PC-3 (cell line): ENCODE data around the gene METRN. TPM values are rescaled to one million over a fixed set of nuclear protein-coding genes. Genes with fewer than 3 reads are reported as not detected.

Experiments
- ATAC-seq: fragments of 200-7000 bp; cut with Tn5 transposase; 2 replicates; pipeline ENCODE4 v1.9.1; 2020; ENCODE audit warnings: mild to moderate bottlenecking, moderate library complexity
- BruUV-seq: library from RNA; stranded (reverse); fragments of 400-500 nt; replicated peaks from 2 replicates; lab custom pipeline; 2021; lab: Mats Ljungman, UMichigan
- CTCF ChIA-PET: fragments of 300-600 bp; sonication (Branson Sonifier 250); formaldehyde crosslinking; loops from one replicate; lab custom pipeline; 2022; ENCODE audit warnings: antibody characterized with exemption; lab: Charles Lee
- POLR2A ChIA-PET: fragments of 300-600 bp; sonication (Branson Sonifier 250); formaldehyde crosslinking; loops from one replicate; lab custom pipeline; 2022; ENCODE audit warnings: antibody characterized with exemption; ENCODE audit not compliant: unreplicated experiment; lab: Charles Lee
- DNase-seq: peaks from one replicate; pipeline ENCODE4 v3.0.0-alpha.2; 2015
- H2AFZ ChIP-seq: fragments of 300-600 bp; sonication (generic); 2 replicates; pipeline ENCODE4 v1.6.0; 2016; ENCODE audit warnings: antibody characterized with exemption, low read length
- H3F3A ChIP-seq: fragments of 300-600 bp; sonication (generic); one replicate; pipeline ENCODE4 v1.6.0; 2017; ENCODE audit warnings: antibody characterized with exemption, low read length, control low read depth, mild to moderate bottlenecking; ENCODE audit not compliant: unreplicated experiment
- H3K27ac ChIP-seq: fragments of 300-600 bp; sonication (generic); 2 replicates; pipeline ENCODE4 v1.5.1; 2016; ENCODE audit warnings: mild to moderate bottlenecking, low read length
- H3K27me3 ChIP-seq: fragments of 300-600 bp; sonication (generic); 2 replicates; pipeline ENCODE4 v1.6.1; 2016; ENCODE audit warnings: low read length, mixed read lengths
- H3K36me3 ChIP-seq: fragments of 300-600 bp; sonication (generic); 2 replicates; pipeline ENCODE4 v1.6.1; 2016; ENCODE audit warnings: low read depth, mixed run types, low read length, mixed read lengths
- H3K4me1 ChIP-seq: fragments of 300-600 bp; sonication (generic); 2 replicates; pipeline ENCODE4 v1.5.1; 2016; ENCODE audit warnings: low read length; ENCODE audit not compliant: insufficient read depth
- H3K4me2 ChIP-seq: fragments of 300-600 bp; sonication (generic); 2 replicates; pipeline ENCODE4 v1.6.0; 2016; ENCODE audit warnings: low read length
- H3K4me3 ChIP-seq: fragments of 300-600 bp; sonication (generic); 2 replicates; pipeline ENCODE4 v1.5.1; 2016; ENCODE audit warnings: mild to moderate bottlenecking, low read length, mixed read lengths
- H3K79me2 ChIP-seq: fragments of 300-600 bp; sonication (generic); 2 replicates; pipeline ENCODE4 v1.6.1; 2017; ENCODE audit warnings: low read length, mixed read lengths
- H3K9ac ChIP-seq: fragments of 300-600 bp; sonication (generic); 2 replicates; pipeline ENCODE4 v1.6.0; 2016; ENCODE audit warnings: mild to moderate bottlenecking, low read length
- H3K9me2 ChIP-seq: fragments of 300-600 bp; sonication (generic); replicated peaks from 2 replicates; pipeline ENCODE4 v1.6.1; 2016; ENCODE audit warnings: mixed run types, low read length, mixed read lengths
- H3K9me3 ChIP-seq: fragments of 300-600 bp; sonication (generic); 2 replicates; pipeline ENCODE4 v1.6.1; 2016; ENCODE audit warnings: low read length, mixed read lengths
- H4K20me1 ChIP-seq: fragments of 300-600 bp; sonication (generic); 2 replicates; pipeline ENCODE4 v1.6.1; 2016; ENCODE audit warnings: low read length, mixed read lengths
- CTCF ChIP-seq: fragments of 300-600 bp; sonication (generic); conservative IDR thresholded peaks from 2 replicates; pipeline ENCODE4 v1.5.1; 2017; ENCODE audit warnings: antibody characterized with exemption, low read depth, mild to moderate bottlenecking, low read length
- EZH2 ChIP-seq: fragments of 300-600 bp; sonication (generic); IDR thresholded peaks from one replicate; pipeline ENCODE4 v1.6.1; 2017; ENCODE audit warnings: antibody characterized with exemption, mild to moderate bottlenecking, low read length; ENCODE audit not compliant: unreplicated experiment
- EZH2phosphoT487 ChIP-seq: fragments of 300-600 bp; sonication (generic); IDR thresholded peaks from 2 replicates; pipeline ENCODE4 v1.6.1; 2018; ENCODE audit warnings: mild to moderate bottlenecking, antibody characterized with exemption, low read length, borderline replicate concordance
- intact Hi-C: fragments of 100-400 bp; cut with micrococcal nuclease; formaldehyde crosslinking; loops from 2 replicates; pipeline ENCODE4 v1.9.0; 2023
- total RNA-seq: library from RNA; depleted of rRNA; stranded (reverse); fragments of >200 nt; gene quantifications from 2 replicates; pipeline ENCODE4 v1.2.3, GENCODE V29; 2014

METRN gene
- total RNA-seq, 1 experiment from 2014 or later: 320 TPM

GRCh38 chr16:704047-704446 lies 10.9 kb upstream of the METRN start:
- no peak overlapping the region for H3K4me2 ChIP-seq
- intact Hi-C loops: no loop called here
- H3K27me3 ChIP-seq: peaks cover 37% of the 10 kb centered on the region
- BruUV-seq: no TSS peak
- H3K9me3 ChIP-seq: no peaks in the 10 kb centered on the region
- ChIA-PET POLR2A (no interaction called here), CTCF (no interaction called here)
- H3K9ac ChIP-seq: no peak overlapping the region
- TF ChIP-seq EZH2 (no peak), CTCF (no peak), EZH2phosphoT487 (no peak)
- H3K79me2 ChIP-seq: no peaks in the 10 kb centered on the region
- H3K36me3 ChIP-seq: no peaks in the 10 kb centered on the region
- no peaks in the 10 kb centered on the region for H4K20me1 ChIP-seq
- ATAC-seq (no peak), DNase-seq (no peak)
- no peak overlapping the region for H3K27ac ChIP-seq
- no peaks in the 10 kb centered on the region for H3K9me2 ChIP-seq
- no peak overlapping the region for H2AFZ ChIP-seq
- no peaks in the 10 kb centered on the region for H3F3A ChIP-seq
- H3K4me3 ChIP-seq: no peak overlapping the region
- no peaks in the 10 kb centered on the region for H3K4me1 ChIP-seq

DNA sequence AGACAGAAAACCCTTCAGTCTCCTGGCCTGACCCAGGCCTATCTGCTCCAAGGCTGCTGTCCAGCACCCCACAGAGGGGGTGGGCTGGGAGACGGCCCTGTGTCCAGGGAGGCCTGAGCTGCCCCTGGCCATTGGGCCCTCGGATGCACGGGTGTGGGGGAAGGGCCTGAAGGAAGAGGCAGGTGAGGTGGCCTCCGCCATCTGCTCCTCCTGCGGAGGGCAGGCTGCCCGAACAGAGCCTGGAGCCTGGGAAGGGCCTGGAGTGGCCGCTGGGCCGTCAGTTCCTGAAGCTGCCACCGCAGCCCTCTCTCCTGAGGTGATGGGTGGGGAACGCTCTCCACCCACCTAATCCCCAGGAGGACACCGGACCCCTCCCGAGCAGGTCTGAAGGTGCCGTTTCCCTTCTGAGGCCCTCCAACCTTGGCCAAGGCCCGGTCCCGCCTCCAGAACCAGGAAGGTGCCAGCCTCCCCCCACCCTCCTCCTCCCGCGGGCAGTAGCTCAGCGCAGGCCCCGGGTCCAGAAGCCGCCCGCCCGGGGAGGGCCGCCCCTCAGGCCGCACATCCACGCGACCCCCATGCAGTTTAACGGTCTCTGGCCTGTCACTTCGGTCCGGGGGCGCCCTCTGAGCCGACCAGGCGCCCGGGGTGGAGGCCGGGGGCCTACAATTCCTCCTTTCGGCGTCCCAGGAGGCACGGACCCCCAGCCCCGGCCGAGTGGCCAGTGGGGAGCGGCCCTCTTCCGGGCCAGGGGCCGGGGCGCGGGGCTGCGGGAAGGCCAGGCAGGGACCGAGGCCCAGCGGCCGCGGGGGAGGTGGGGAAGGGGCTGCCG lies 10.2 kb upstream of the METRN start:
- POLR2A ChIA-PET: no interaction called here
- no peak for ATAC-seq
- Histone ChIP-seq H3K9me3 (no peaks in the 10 kb centered on the region), H3K36me3 (no peaks in the 10 kb centered on the region), H3K27ac (no peak overlapping the region), H4K20me1 (no peaks in the 10 kb centered on the region), H3K79me2 (no peaks in the 10 kb centered on the region), H2AFZ (no peak overlapping the region), H3K4me2 (peak overlapping the region; percentile 72), H3K4me1 (no peaks in the 10 kb centered on the region), H3F3A (no peaks in the 10 kb centered on the region), H3K4me3 (peak overlapping the region; percentile 55), H3K9me2 (no peaks in the 10 kb centered on the region), H3K9ac (no peak overlapping the region), H3K27me3 (peaks cover 37% of the 10 kb centered on the region)
- intact Hi-C loops: no loop called here
- no peak for DNase-seq
- no peak for TF ChIP-seq EZH2phosphoT487
- TF ChIP-seq EZH2: no peak
- TF ChIP-seq CTCF: no peak
- BruUV-seq: no TSS peak
- CTCF ChIA-PET: no interaction called here
